HEK293 (cell line): ENCODE measurements around the gene ANO2.

Experiments
- CTCF ChIA-PET: fragments of 350-600 bp; formaldehyde crosslinking; extraction: SDS; loops from one replicate; lab custom pipeline; 2021; ENCODE audit warnings: antibody characterized with exemption; lab: Yijun Ruan, JAX
- POLR2A ChIA-PET: fragments of 300-600 bp; formaldehyde crosslinking; extraction: SDS; loops from one replicate; lab custom pipeline; 2020; ENCODE audit warnings: antibody characterized with exemption, inconsistent platforms; lab: Yijun Ruan, JAX
- H3K27ac ChIP-seq: fragments of 200-500 bp; sonication (Bioruptor generic); 2 replicates; pipeline ENCODE4 v1.5.1; 2014; ENCODE audit warnings: low read depth, low read length, control low read depth, inconsistent platforms; ENCODE audit errors: extremely low read depth
- H3K36me3 ChIP-seq, 2 experiments: fragments of 200-500 bp in 1 of 2; sonication (Bioruptor generic) in 1 of 2; 1 replicate in 1 of 2; 2 replicates in 1 of 2; pipeline ENCODE4 v1.5.1; 2014 to 2017; ENCODE audit warnings: inconsistent platforms in 2 of 2, low read length in 2 of 2; ENCODE audit not compliant: control insufficient read depth in 2 of 2, insufficient read depth in 1 of 2
- H3K4me1 ChIP-seq: fragments of 200-500 bp; sonication (Bioruptor generic); 2 replicates; pipeline ENCODE4 v1.5.1; 2014; ENCODE audit warnings: mild to moderate bottlenecking, low read length, inconsistent platforms; ENCODE audit not compliant: control insufficient read depth, insufficient read depth
- H3K4me3 ChIP-seq: 2 replicates; pipeline ENCODE4 v1.5.1; 2011; ENCODE audit warnings: low read depth, mild to moderate bottlenecking, control low read depth, low read length, moderate library complexity
- H3K9me3 ChIP-seq: fragments of 200-500 bp; sonication (Bioruptor generic); 2 replicates; pipeline ENCODE4 v1.5.1; 2014; ENCODE audit warnings: low read depth, low read length, inconsistent platforms; ENCODE audit not compliant: control insufficient read depth, insufficient read depth
- BCL11B ChIP-seq: fragments of 450-650 bp; formaldehyde crosslinking; IDR thresholded peaks from 2 replicates; pipeline ENCODE4 v1.5.1; 2016; ENCODE audit warnings: low read depth, missing biosample characterization, missing genetic modification characterization
- GLIS1 ChIP-seq: fragments of 450-650 bp; formaldehyde crosslinking; IDR thresholded peaks from 2 replicates; pipeline ENCODE4 v1.5.1; 2016; ENCODE audit warnings: missing biosample characterization, missing genetic modification characterization
- IKZF3 ChIP-seq: fragments of 450-650 bp; IDR thresholded peaks from 2 replicates; pipeline ENCODE4 v1.5.0; 2018; ENCODE audit warnings: missing biosample characterization, mild to moderate bottlenecking, missing genetic modification characterization, moderate library complexity
- KLF10 ChIP-seq: fragments of 450-650 bp; IDR thresholded peaks from 2 replicates; pipeline ENCODE4 v1.5.1; 2018; ENCODE audit warnings: missing biosample characterization, mild to moderate bottlenecking, missing genetic modification characterization
- KLF8 ChIP-seq: fragments of 450-650 bp; formaldehyde crosslinking; IDR thresholded peaks from 2 replicates; pipeline ENCODE4 v1.5.1; 2016; ENCODE audit warnings: missing biosample characterization, missing genetic modification characterization
- OVOL3 ChIP-seq: fragments of 450-650 bp; formaldehyde crosslinking; IDR thresholded peaks from 2 replicates; pipeline ENCODE4 v1.5.1; 2016; ENCODE audit warnings: missing biosample characterization, missing genetic modification characterization
- PRDM4 ChIP-seq: fragments of 450-650 bp; formaldehyde crosslinking; IDR thresholded peaks from 2 replicates; pipeline ENCODE4 v1.5.1; 2017; ENCODE audit warnings: missing biosample characterization, missing genetic modification characterization
- SALL2 ChIP-seq: fragments of 450-650 bp; formaldehyde crosslinking; IDR thresholded peaks from 2 replicates; pipeline ENCODE4 v1.5.0; 2017; ENCODE audit warnings: missing biosample characterization, mild to moderate bottlenecking, missing genetic modification characterization, borderline replicate concordance
- SETDB1 ChIP-seq: IDR thresholded peaks from one replicate; pipeline ENCODE4 v1.6.1; 2017; ENCODE audit warnings: mild to moderate bottlenecking, low read length, moderate library complexity, mixed read lengths; ENCODE audit not compliant: insufficient read length
- ZBTB7A ChIP-seq: fragments of 450-650 bp; formaldehyde crosslinking; IDR thresholded peaks from 2 replicates; pipeline ENCODE4 v1.5.1; 2016; ENCODE audit warnings: low read depth, missing biosample characterization, missing genetic modification characterization
- ZEB2 ChIP-seq: fragments of 450-650 bp; formaldehyde crosslinking; IDR thresholded peaks from 2 replicates; pipeline ENCODE4 v1.5.1; 2016; ENCODE audit warnings: missing biosample characterization, missing genetic modification characterization
- ZNF138 ChIP-seq: fragments of 450-650 bp; formaldehyde crosslinking; IDR thresholded peaks from 2 replicates; pipeline ENCODE4 v1.5.1; 2016; ENCODE audit warnings: missing biosample characterization, missing genetic modification characterization, borderline replicate concordance
- ZNF140 ChIP-seq: fragments of 450-650 bp; formaldehyde crosslinking; IDR thresholded peaks from 2 replicates; pipeline ENCODE4 v1.5.1; 2016; ENCODE audit warnings: missing biosample characterization, missing genetic modification characterization
- ZNF16 ChIP-seq: fragments of 450-650 bp; formaldehyde crosslinking; IDR thresholded peaks from 2 replicates; pipeline ENCODE4 v1.5.1; 2016; ENCODE audit warnings: low read depth, missing biosample characterization, missing genetic modification characterization
- ZNF19 ChIP-seq: fragments of 450-650 bp; formaldehyde crosslinking; IDR thresholded peaks from 2 replicates; pipeline ENCODE4; 2016; ENCODE audit warnings: missing biosample characterization, missing genetic modification characterization, low read depth
- ZNF266 ChIP-seq: fragments of 450-650 bp; formaldehyde crosslinking; IDR thresholded peaks from 2 replicates; pipeline ENCODE4 v1.5.1; 2016; ENCODE audit warnings: missing biosample characterization, missing genetic modification characterization, low read depth
- ZNF302 ChIP-seq: fragments of 450-650 bp; formaldehyde crosslinking; IDR thresholded peaks from 2 replicates; pipeline ENCODE4 v1.5.1; 2016; ENCODE audit warnings: missing biosample characterization, missing genetic modification characterization, low read depth
- ZNF366 ChIP-seq: fragments of 450-650 bp; formaldehyde crosslinking; conservative IDR thresholded peaks from 2 replicates; pipeline ENCODE4 v1.5.1; 2016; ENCODE audit warnings: missing biosample characterization, missing genetic modification characterization
- ZNF449 ChIP-seq: fragments of 450-650 bp; formaldehyde crosslinking; IDR thresholded peaks from 2 replicates; pipeline ENCODE4 v1.5.1; 2017; ENCODE audit warnings: missing biosample characterization, mild to moderate bottlenecking, missing genetic modification characterization, moderate library complexity
- ZNF514 ChIP-seq: fragments of 450-650 bp; formaldehyde crosslinking; IDR thresholded peaks from 2 replicates; pipeline ENCODE4 v1.5.1; 2016; ENCODE audit warnings: missing biosample characterization, missing genetic modification characterization
- ZNF521 ChIP-seq: fragments of 450-650 bp; formaldehyde crosslinking; IDR thresholded peaks from 2 replicates; pipeline ENCODE4 v1.5.1; 2017; ENCODE audit warnings: missing biosample characterization, mild to moderate bottlenecking, missing genetic modification characterization
- ZNF623 ChIP-seq: fragments of 450-650 bp; formaldehyde crosslinking; IDR thresholded peaks from 2 replicates; pipeline ENCODE4 v1.5.1; 2016; ENCODE audit warnings: missing biosample characterization, missing genetic modification characterization
- ZNF654 ChIP-seq: fragments of 450-650 bp; formaldehyde crosslinking; IDR thresholded peaks from 2 replicates; pipeline ENCODE4 v1.5.1; 2016; ENCODE audit warnings: low read depth, missing biosample characterization, missing genetic modification characterization
- ZNF707 ChIP-seq: fragments of 450-650 bp; formaldehyde crosslinking; IDR thresholded peaks from 2 replicates; pipeline ENCODE4 v1.5.1; 2016; ENCODE audit warnings: missing biosample characterization, missing genetic modification characterization
- ZNF747 ChIP-seq: fragments of 450-650 bp; formaldehyde crosslinking; IDR thresholded peaks from 2 replicates; pipeline ENCODE4 v1.5.1; 2016; ENCODE audit warnings: missing biosample characterization, missing genetic modification characterization
- ZNF768 ChIP-seq: fragments of 450-650 bp; formaldehyde crosslinking; IDR thresholded peaks from 2 replicates; pipeline ENCODE4 v1.5.1; 2018; ENCODE audit warnings: missing biosample characterization, mild to moderate bottlenecking, missing genetic modification characterization
- ZNF776 ChIP-seq: fragments of 450-650 bp; formaldehyde crosslinking; IDR thresholded peaks from 2 replicates; pipeline ENCODE4 v1.5.0; 2017; ENCODE audit warnings: missing biosample characterization, missing genetic modification characterization, borderline replicate concordance
- ZNF830 ChIP-seq: fragments of 450-650 bp; IDR thresholded peaks from 2 replicates; pipeline ENCODE4 v1.5.0; 2018; ENCODE audit warnings: missing biosample characterization, missing genetic modification characterization, low read depth, mild to moderate bottlenecking, moderate library complexity
- ZSCAN16 ChIP-seq: fragments of 450-650 bp; formaldehyde crosslinking; IDR thresholded peaks from 2 replicates; pipeline ENCODE4 v1.5.1; 2016; ENCODE audit warnings: missing biosample characterization, missing genetic modification characterization

Gene ANO2

GRCh38 chr12:5590316-5590715, 354.7 kb downstream of the ANO2 start:
- no peak overlapping the region for H3K27ac ChIP-seq
- no peak overlapping the region for H3K4me3 ChIP-seq
- H3K9me3 ChIP-seq, result no peaks in the 10 kb centered on the region
- H3K36me3 ChIP-seq, result no peaks in the 10 kb centered on the region
- CTCF ChIA-PET, result no interaction called here
- TF ChIP-seq ZNF654 (tag by site-specific recombination) (no peak), BCL11B (tag by site-specific recombination) (no peak), PRDM4 (no peak), ZNF747 (tag by site-specific recombination) (no peak), ZNF707 (no peak), ZNF302 (tag by site-specific recombination) (no peak), KLF8 (tag by site-specific recombination) (no peak)
- TF ChIP-seq, all 188 proteins: peak for 0
- POLR2A ChIA-PET, result interaction anchor here (0.7 kb wide), 1 partner anchor 11 kb away, joined by 3 read pairs; no protein-coding TSS in a partner anchor
- H3K4me1 ChIP-seq, result no peaks in the 10 kb centered on the region

GRCh38 chr12:5589054-5589453, 356.0 kb downstream of the ANO2 start:
- Histone ChIP-seq H3K36me3 (no peaks in the 10 kb centered on the region), H3K4me3 (no peak overlapping the region), H3K9me3 (no peaks in the 10 kb centered on the region)
- POLR2A ChIA-PET, result no interaction called here
- TF ChIP-seq ZNF521 (no peak), ZNF140 (tag by site-specific recombination) (no peak), ZNF776 (tag by site-specific recombination) (no peak), ZNF830 (tag by site-specific recombination) (no peak)
- TF ChIP-seq, all 188 proteins: peak for 0
- CTCF ChIA-PET, result no interaction called here
- no peaks in the 10 kb centered on the region for H3K4me1 ChIP-seq
- H3K27ac ChIP-seq, result no peak overlapping the region

- POLR2A ChIA-PET, result no interaction called here
- H3K9me3 ChIP-seq, result no peaks in the 10 kb centered on the region
- CTCF ChIA-PET, result no interaction called here
- H3K27ac ChIP-seq, result no peak overlapping the region
- H3K4me1 ChIP-seq, result no peaks in the 10 kb centered on the region
- no peak for TF ChIP-seq ZNF366
- TF ChIP-seq IKZF3 (tag by site-specific recombination), result no peak
- TF ChIP-seq SETDB1, result no peak
- no peak for TF ChIP-seq ZNF266 (tag by site-specific recombination)
- no peak for TF ChIP-seq ZNF16 (tag by site-specific recombination)
- no peak for TF ChIP-seq ZNF768 (tag by site-specific recombination)
- H3K4me3 ChIP-seq, result no peak overlapping the region
- H3K36me3 ChIP-seq, result no peaks in the 10 kb centered on the region
These were observed 356.5 kb downstream of the ANO2 start for GRCh38 chr12:5588591-5588990.

- H3K27ac ChIP-seq, result no peak overlapping the region
- H3K9me3 ChIP-seq, result no peaks in the 10 kb centered on the region
- POLR2A ChIA-PET, result no interaction called here
- H3K36me3 ChIP-seq, result no peaks in the 10 kb centered on the region
- no peak overlapping the region for H3K4me3 ChIP-seq
- no peaks in the 10 kb centered on the region for H3K4me1 ChIP-seq
- CTCF ChIA-PET, result no interaction called here
- TF ChIP-seq OVOL3 (tag by site-specific recombination) (no peak), KLF10 (tag by site-specific recombination) (no peak), ZNF138 (tag by site-specific recombination) (no peak), ZNF514 (tag by site-specific recombination) (no peak), ZBTB7A (tag by site-specific recombination) (no peak), ZNF19 (tag by site-specific recombination) (no peak), SALL2 (no peak), ZSCAN16 (tag by site-specific recombination) (no peak), ZNF449 (no peak), ZNF623 (tag by site-specific recombination) (no peak), GLIS1 (tag by site-specific recombination) (no peak), ZEB2 (tag by site-specific recombination) (no peak)
These were observed 356.9 kb downstream of the ANO2 start for GRCh38 chr12:5588176-5588575.
